HG03565 (cell line): ENCODE results near the gene UBE2D3.

ENCODE experiments used
- ATAC-seq: cut with Tn5 transposase; IDR thresholded peaks from one replicate; pipeline ENCODE4 v1.9.1; 2021; ENCODE audit warnings: mild to moderate bottlenecking, moderate library complexity; ENCODE audit not compliant: unreplicated experiment

The UBE2D3 gene

DNA sequence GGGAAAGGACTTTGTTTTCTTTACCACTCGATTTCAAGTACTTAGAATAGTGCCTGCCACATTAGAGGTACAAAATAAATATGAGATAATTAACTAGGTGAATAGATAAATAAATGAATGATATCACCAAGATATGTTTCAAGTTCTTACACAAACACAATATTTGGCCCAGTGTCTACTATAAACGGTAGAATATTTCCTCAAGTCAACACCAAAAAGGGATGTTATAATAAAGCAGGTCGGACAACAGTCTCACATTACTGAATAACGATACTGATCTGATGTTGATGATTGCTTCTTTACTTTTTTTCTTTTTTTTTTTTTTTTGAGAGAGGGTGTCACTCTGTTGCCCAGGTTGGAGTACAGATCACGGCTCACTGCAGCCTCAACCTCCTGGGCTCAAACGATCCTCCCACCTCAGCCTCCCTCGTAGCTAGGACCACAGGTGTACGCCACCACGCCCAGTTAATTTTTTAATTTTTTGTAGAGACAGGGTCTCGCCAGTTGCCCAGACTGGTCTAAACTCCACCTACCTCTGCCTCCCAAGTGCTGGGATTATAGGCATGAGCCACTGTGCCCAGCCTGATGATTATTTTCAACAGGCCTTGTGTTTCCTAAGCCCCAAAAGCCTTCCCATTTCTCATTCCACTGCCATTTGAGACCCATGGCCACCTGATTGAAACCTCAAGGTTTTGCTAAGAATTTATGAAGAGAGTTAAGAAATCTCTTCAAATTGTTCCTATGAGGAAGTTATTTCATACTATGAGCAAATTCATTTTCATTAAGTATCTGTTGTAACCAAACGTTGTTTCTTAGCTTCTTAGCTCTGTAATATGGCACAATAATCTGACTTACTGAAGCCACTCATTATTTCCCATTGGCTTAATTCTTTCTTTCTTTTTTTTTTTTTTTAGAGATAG, 68.8 kb downstream of the UBE2D3 start:
- no peak for ATAC-seq

DNA sequence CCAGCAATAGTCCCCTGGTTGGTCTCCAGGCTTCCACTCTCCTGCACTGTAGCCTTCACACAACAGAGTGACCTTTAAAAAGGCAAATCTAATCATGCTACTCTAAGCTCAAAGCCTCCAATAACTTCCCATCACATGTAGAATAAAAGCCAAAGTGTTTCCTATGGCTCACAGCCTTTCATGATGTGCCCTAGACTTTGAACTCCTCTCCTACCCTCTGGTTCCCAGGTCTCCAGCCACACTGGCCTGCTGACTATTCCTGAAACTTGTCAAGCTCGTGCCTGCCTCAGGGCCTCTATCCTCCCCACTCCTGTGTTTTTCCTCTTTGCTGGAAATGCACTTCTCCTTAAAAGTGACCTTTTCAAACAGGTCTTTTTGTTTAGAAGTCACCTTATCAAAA, 69.7 kb downstream of the UBE2D3 start:
- no peak for ATAC-seq

DNA sequence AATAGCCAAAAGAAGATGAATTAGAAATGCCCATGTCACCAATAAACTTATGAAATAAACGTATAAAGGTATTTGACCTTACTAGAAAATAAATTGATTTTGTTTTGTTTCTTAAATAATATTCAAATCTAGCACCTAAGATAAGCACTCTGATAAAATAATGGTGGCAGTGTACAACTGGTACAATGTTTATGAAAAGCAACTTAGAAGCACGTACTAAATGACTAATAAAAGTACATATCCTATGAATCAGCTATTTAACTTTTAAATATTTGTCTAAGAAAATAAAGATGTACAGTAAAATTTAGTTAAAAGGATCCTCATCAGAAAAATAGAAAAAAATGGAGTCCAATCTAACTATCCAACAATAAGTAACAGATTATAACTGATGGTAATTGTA, 73.3 kb downstream of the UBE2D3 start:
- no peak for ATAC-seq

DNA sequence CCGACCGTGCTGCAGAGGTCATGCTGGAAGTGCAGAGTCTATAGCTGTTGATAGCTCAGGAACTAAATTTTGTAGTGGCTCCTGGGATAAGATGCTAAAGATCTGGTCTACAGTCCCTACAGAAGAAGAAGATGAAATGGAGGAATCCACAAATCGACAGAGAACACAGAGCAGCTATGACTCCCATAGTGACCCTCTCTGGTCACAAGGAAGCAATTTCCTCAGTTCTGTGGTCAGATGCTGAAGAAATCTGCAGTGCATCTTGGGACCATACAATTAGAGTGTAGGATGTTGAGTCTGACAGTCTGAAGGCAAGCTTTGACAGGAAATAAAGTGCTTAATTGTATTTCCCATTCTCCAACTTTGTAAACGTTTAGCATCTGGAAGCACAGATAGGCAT, 75.4 kb downstream of the UBE2D3 start:
- ATAC-seq, result no peak
